ENCODE data around the gene NOVA2. TPM values are rescaled to one million over a fixed set of nuclear protein-coding genes. Genes with fewer than 3 reads are reported as not detected.

The NOVA2 gene
- total and polyA plus RNA-seq, 2 donors (not counting 3 experiments of a cell fraction or from before 2014, with no cell fraction given) = 5.6 to 34.2 TPM

- no peak overlapping the region for H3K4me3 ChIP-seq (replicated peaks in 1 of 3; ENCODE audit: insufficient read depth in 1 of 3, low read depth in 1 of 3, low read length in 3 of 3)
- FAIRE-seq (no peak), DNase-seq (ENCODE audit: low read depth, low spot score) (no peak)
- TF ChIP-seq GATA2 (IDR thresholded peaks at IDR 0.05; ENCODE audit: insufficient read depth, insufficient read length, low read depth, low read length) (no peak), FOS (IDR thresholded peaks at IDR 0.05; ENCODE audit: borderline replicate concordance, insufficient read depth, low read length) (no peak), JUN (IDR thresholded peaks at IDR 0.05; ENCODE audit: borderline replicate concordance, insufficient read depth, insufficient read length, low read depth) (no peak), POLR2A (IDR thresholded peaks at IDR 0.05; ENCODE audit: low read depth, low read length) (no peak), POLR2AphosphoS5 (IDR thresholded peaks at IDR 0.05; ENCODE audit: insufficient read depth, low read depth, low read length) (no peak), MAX (IDR thresholded peaks at IDR 0.05; ENCODE audit: insufficient read depth, insufficient read length) (no peak), EZH2 (IDR thresholded peaks at IDR 0.05; ENCODE audit: borderline replicate concordance, low read depth, low read length, severe bottlenecking) (no peak), CTCF (IDR thresholded peaks at IDR 0.05; ENCODE audit: extremely low read depth in 1 of 2, insufficient read depth in 1 of 2, low read depth in 1 of 2, low read length in 2 of 2) (no peak), MYC (IDR thresholded peaks at IDR 0.05; ENCODE audit: low read depth, low read length) (no peak)
- H3K9me3 ChIP-seq (replicated peaks; ENCODE audit: control insufficient read depth, insufficient read depth, low read length) = no peaks in the 10 kb centered on the region
- no peak overlapping the region for H2AFZ ChIP-seq (ENCODE audit: low read depth, low read length)
- no TSS peak for BruUV-seq (replicated peaks)
- H4K20me1 ChIP-seq (replicated peaks; ENCODE audit: control insufficient read depth, extremely low read depth, insufficient read depth, low read length) = no peaks in the 10 kb centered on the region
- ChIA-PET POLR2A (no interaction called here), CTCF (interaction anchor here (1.3 to 1.6 kb wide), 2 partner anchors 78 to 111 kb away, joined by 3 to 5 read pairs; partner anchors contain the start of gene CCDC61)
- no peaks in the 10 kb centered on the region for H3K9me1 ChIP-seq (replicated peaks; ENCODE audit: control insufficient read depth, extremely low read depth, insufficient read depth, low read length)
- no peaks in the 10 kb centered on the region for H3K36me3 ChIP-seq (ENCODE audit: control insufficient read depth in 2 of 2, extremely low read depth in 1 of 2, insufficient read depth in 2 of 2, low read length in 2 of 2)
- no peaks in the 10 kb centered on the region for H3K79me2 ChIP-seq (ENCODE audit: control insufficient read depth, insufficient read depth, low read length)
- dilution Hi-C loops (cut with MboI; ENCODE audit: extremely low pct_ligation_motif_present, low sequenced_read_pairs) (no loop called here), intact Hi-C loops (cut with micrococcal nuclease) (no loop called here)
- no peak overlapping the region for H3K9ac ChIP-seq (replicated peaks; ENCODE audit: extremely low read depth, insufficient read depth, low read length)
- no peak overlapping the region for H3K27ac ChIP-seq (ENCODE audit: insufficient read depth, low read depth, low read length)
- H3K27me3 ChIP-seq (ENCODE audit: control insufficient read depth in 2 of 2, insufficient read depth in 2 of 2, low read length in 2 of 2) = peaks cover 0 to 3% of the 10 kb centered on the region in 2 experiments
- H3K4me2 ChIP-seq (ENCODE audit: insufficient read depth, low read length) = no peak overlapping the region
- no peaks in the 10 kb centered on the region for H3K4me1 ChIP-seq (ENCODE audit: control insufficient read depth, extremely low read depth, insufficient read depth, low read length)
These were observed 56.1 kb downstream of the NOVA2 start for GRCh38 chr19:45917421-45918091.
